H1 (cell line): Measurements from ENCODE around the gene TTI1. TPM values are rescaled to one million over a fixed set of nuclear protein-coding genes. Genes with fewer than 3 reads are reported as not detected.

Experiments used
- BACH1 ChIP-seq: IDR thresholded peaks from 2 replicates; pipeline ENCODE4 v1.6.1; 2012; ENCODE audit warnings: low read length, improper control_type of control experiment
- CHD1 ChIP-seq: IDR thresholded peaks from 2 replicates; pipeline ENCODE4 v1.6.1; 2012; ENCODE audit warnings: low read depth, low read length, improper control_type of control experiment
- CREB1 ChIP-seq: IDR thresholded peaks from 2 replicates; pipeline ENCODE4 v1.6.1; 2012; ENCODE audit warnings: inconsistent platforms
- HDAC6 ChIP-seq: IDR thresholded peaks from one replicate; pipeline ENCODE4 v1.7.1; 2012; ENCODE audit warnings: low read depth, mild to moderate bottlenecking, inconsistent platforms, low read length, moderate library complexity
- NRF1 ChIP-seq: IDR thresholded peaks from 2 replicates; pipeline ENCODE4 v1.6.1; 2011; ENCODE audit warnings: mild to moderate bottlenecking, low read depth, low read length, improper control_type of control experiment
- RBBP5 ChIP-seq: IDR thresholded peaks from 2 replicates; pipeline ENCODE4 v1.7.1; 2012; ENCODE audit warnings: low read depth, mild to moderate bottlenecking, inconsistent platforms, low read length, moderate library complexity, borderline replicate concordance
- SIX5 ChIP-seq: IDR thresholded peaks from 2 replicates; pipeline ENCODE4 v1.6.1; 2011; ENCODE audit warnings: mild to moderate bottlenecking, low read depth, low read length
- TEAD4 ChIP-seq: IDR thresholded peaks from 2 replicates; pipeline ENCODE4 v1.6.1; 2012; ENCODE audit warnings: low read depth, low read length, inconsistent platforms, mixed read lengths
- polyA plus RNA-seq, 7 experiments: library from polyadenylated mRNA; depleted of rRNA in 3 of 7; stranded (reverse) in 5 of 7; unstranded in 2 of 7; fragments of >200 nt in 5 of 7; fragments of 200-250 nt in 2 of 7; gene quantifications; 1 replicate in 5 of 7; 2 replicates in 1 of 7; 4 replicates in 1 of 7; pipeline versions ENCODE4 v1.2.1 to v1.2.3, GENCODE V29; 2011 to 2013; ENCODE audit warnings: missing spikeins in 2 of 7, mixed read lengths in 2 of 7
- total RNA-seq: library from RNA; stranded (reverse); fragmentation: NEBNext Ultra II Directional; extraction: Animal tissue kit (Norgen Biotek cat#: 25700); gene quantifications from 2 replicates; pipeline ENCODE4 v1.2.1, GENCODE V29; 2021

The TTI1 gene
- total and polyA plus RNA-seq, 2 of the 8 experiments (the other 6 are each of a cell fraction or from before 2014, with no cell fraction given): 34.1 to 47.0 TPM

DNA sequence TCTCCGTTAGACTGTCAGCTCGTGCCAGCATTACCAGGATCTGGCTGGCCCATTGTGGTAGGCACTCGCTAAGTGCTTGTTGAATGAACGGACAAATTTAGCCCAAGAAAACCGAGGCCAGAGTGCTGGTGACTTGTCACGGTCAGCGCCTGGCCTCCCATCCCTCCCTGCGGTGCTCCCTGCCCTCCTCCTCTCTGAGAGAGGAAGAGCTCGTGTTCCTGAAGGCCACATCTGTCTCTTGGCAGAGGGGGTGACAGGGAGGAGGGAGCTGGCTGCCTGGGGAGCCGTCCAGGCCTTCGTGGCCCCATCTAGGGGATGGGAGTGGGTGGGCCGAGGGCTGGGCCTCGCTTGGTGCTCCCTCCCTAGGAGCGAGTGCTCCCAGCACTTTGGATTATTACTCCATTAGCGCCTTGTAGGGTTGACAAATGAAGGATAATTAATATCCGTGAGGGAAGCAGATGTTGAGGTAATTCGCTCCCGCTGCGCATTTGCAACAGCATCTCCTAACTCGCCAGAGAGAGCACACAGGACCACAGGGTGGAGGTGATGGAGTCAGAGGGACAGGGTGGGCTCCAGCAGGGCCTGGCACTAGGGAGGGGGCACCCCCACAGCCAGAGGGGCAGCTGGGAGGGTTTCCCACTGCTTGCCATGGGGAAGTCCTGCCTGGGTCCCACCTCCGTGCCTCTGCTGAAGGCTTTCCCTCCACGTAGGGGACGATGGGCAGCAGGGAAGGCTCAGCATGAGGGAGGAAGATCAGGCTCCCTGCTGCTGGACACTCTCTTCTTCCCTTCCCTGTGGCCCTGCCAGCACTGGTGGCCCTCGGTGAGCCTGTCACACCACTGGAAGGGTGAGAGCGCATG, 93.3 kb downstream of the TTI1 start (continued):
- TF ChIP-seq CREB1 (no peak), HDAC6 (no peak), RBBP5 (no peak), BACH1 (no peak), TEAD4 (no peak), CHD1 (no peak), SIX5 (no peak), NRF1 (no peak)
